Stimulated activated naive CD8-positive, alpha-beta T cell treated with anti-CD3 and anti-CD28 coated beads, Interleukin-15, Interleukin-2, amounts not matched to agents 100 ng/mL and 50 ng/mL, for 24 hours (primary cell): ENCODE data around the gene EFCAB11.

Experiments
- H3K27ac Mint-ChIP-seq: one replicate; pipeline ENCODE4 v1.8.0; 2021; ENCODE audit warnings: mild to moderate bottlenecking, mixed read lengths
- H3K27me3 Mint-ChIP-seq: one replicate; pipeline ENCODE4 v1.8.0; 2021; ENCODE audit warnings: mixed read lengths
- H3K36me3 Mint-ChIP-seq: one replicate; pipeline ENCODE4 v1.8.0; 2021; ENCODE audit warnings: low read depth, mixed read lengths
- H3K4me1 Mint-ChIP-seq: one replicate; pipeline ENCODE4 v1.8.0; 2021; ENCODE audit warnings: low read depth, mixed read lengths
- H3K4me3 Mint-ChIP-seq: one replicate; pipeline ENCODE4 v1.8.0; 2021; ENCODE audit warnings: mild to moderate bottlenecking, mixed read lengths
- H3K9me3 Mint-ChIP-seq: one replicate; pipeline ENCODE4 v1.8.0; 2021; ENCODE audit warnings: mixed read lengths

EFCAB11 gene

GRCh38 chr14:89965839-89966238 lies 11.3 kb upstream of the EFCAB11 start:
- Mint-ChIP-seq H3K4me3 (no peak overlapping the region), H3K4me1 (peaks cover 30% of the 10 kb centered on the region), H3K27ac (no peak overlapping the region), H3K36me3 (peaks cover 87% of the 10 kb centered on the region), H3K27me3 (no peaks in the 10 kb centered on the region), H3K9me3 (no peaks in the 10 kb centered on the region)

DNA sequence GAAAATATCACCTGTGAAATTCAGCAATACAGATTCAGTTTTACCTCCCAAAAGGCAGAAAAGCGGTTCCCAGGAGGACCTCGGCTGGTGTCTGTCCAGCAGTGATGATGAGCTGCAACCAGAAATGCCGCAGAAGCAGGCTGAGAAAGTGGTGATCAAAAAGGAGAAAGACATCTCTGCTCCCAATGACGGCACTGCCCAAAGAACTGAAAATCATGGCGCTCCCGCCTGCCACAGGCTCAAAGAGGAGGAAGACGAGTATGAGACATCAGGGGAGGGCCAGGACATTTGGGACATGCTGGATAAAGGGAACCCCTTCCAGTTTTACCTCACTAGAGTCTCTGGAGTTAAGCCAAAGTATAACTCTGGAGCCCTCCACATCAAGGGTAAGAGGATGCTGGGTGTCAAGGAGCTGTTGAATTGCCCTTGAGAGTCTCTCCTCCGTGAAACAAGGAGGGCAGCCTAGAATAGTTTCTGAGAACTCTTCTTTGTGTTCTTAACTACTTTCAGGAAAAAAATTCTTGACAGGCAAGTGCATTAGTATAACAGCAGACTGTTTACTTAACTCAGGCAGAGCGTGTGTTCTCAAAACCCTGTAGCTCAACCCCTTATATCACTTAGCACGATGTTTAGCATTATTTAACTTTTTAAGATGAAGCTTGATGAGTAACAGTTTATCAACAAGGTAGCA lies 8.9 kb upstream of the EFCAB11 start:
- no peak overlapping the region for H3K4me3 Mint-ChIP-seq
- peaks cover 54% of the 10 kb centered on the region for H3K4me1 Mint-ChIP-seq
- no peaks in the 10 kb centered on the region for H3K27me3 Mint-ChIP-seq
- no peak overlapping the region for H3K27ac Mint-ChIP-seq
- H3K9me3 Mint-ChIP-seq = no peaks in the 10 kb centered on the region
- H3K36me3 Mint-ChIP-seq = peaks cover 85% of the 10 kb centered on the region

GRCh38 chr14:89960914-89961313 lies 6.4 kb upstream of the EFCAB11 start:
- peak overlapping the region; percentile 69 for H3K4me3 Mint-ChIP-seq
- H3K27me3 Mint-ChIP-seq = no peaks in the 10 kb centered on the region
- H3K4me1 Mint-ChIP-seq = peaks cover 75% of the 10 kb centered on the region
- peak overlapping the region; percentile 88 for H3K27ac Mint-ChIP-seq
- peaks cover 5% of the 10 kb centered on the region for H3K9me3 Mint-ChIP-seq
- H3K36me3 Mint-ChIP-seq = peaks cover 86% of the 10 kb centered on the region

DNA sequence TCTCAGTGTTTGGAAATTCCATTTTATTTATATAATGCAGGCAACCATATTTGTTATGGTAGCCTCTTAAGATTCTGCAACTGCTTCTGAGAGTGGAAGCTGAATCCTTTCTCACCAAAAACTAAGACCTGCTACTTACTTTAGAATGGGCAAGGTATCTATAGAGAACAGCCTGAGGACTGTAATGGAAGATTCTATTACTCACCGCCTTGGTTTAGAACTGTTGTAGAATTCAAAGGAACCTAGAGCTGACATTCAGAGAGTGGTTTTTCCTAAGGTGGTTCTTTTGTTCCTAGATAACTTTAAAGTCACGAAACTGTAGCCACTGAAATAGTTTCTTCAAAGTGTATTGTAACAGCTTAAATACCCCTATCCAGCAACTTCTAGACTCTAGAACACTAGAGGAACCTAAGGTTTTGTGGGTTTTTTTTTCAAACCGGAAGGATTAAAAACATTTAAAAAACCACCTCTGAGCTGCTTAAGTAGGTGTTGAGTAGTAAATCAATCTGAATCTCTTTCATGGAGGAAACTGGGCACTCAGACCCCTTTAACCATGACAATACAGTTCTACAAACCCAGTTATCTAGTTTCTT lies 5.4 kb upstream of the EFCAB11 start:
- peaks cover 70% of the 10 kb centered on the region for H3K4me1 Mint-ChIP-seq
- H3K36me3 Mint-ChIP-seq = peaks cover 79% of the 10 kb centered on the region
- H3K27me3 Mint-ChIP-seq = no peaks in the 10 kb centered on the region
- peak overlapping the region; percentile 69 for H3K4me3 Mint-ChIP-seq
- H3K9me3 Mint-ChIP-seq = peaks cover 5% of the 10 kb centered on the region
- H3K27ac Mint-ChIP-seq = peak overlapping the region; percentile 88

DNA sequence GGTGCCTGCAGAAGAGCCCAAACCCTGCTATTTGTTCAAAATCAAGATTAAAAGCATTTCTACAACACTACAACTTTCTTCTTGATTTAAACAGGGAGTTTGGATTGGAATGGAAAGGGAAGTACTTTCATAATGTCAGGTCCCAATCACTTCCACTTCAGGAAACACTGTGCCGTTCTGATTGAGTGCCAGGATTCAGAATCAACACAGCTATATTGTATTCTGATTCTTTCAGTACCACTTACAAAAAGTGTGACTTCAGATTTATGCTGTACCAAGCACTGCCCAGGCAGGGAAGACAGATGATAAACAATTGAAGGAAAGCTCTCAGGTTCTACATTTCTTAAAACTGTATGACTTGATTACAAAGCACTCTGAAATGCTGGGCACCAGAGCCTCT lies 4.4 kb upstream of the EFCAB11 start:
- peaks cover 5% of the 10 kb centered on the region for H3K9me3 Mint-ChIP-seq
- H3K27ac Mint-ChIP-seq = peak overlapping the region; percentile 88
- peaks cover 73% of the 10 kb centered on the region for H3K4me1 Mint-ChIP-seq
- no peaks in the 10 kb centered on the region for H3K27me3 Mint-ChIP-seq
- peak overlapping the region; percentile 32 for H3K4me3 Mint-ChIP-seq
- H3K36me3 Mint-ChIP-seq = peaks cover 70% of the 10 kb centered on the region

DNA sequence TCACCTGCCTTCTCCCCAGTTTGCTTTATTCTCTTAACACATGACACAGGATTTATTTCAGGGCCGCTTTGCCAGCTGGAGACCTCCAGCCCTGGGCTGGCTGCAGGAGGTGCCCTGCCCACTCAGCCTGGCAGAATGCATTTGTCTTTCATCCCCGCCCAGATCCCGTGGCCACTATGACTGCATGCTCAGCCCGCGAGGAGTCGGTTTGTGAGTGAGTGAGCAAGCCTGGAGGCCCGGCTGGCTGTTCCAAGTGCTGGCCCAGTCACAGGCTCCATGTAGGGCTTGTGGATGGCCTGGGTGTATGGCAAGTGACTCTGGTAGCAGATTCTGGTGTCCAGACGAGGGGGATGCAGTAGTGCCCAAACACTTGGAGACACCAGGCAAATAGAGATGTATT lies 3.3 kb upstream of the EFCAB11 start:
- peak overlapping the region; percentile 95 for H3K4me3 Mint-ChIP-seq
- H3K27ac Mint-ChIP-seq = peak overlapping the region; percentile 97
- peaks cover 72% of the 10 kb centered on the region for H3K4me1 Mint-ChIP-seq
- H3K9me3 Mint-ChIP-seq = peaks cover 5% of the 10 kb centered on the region
- no peaks in the 10 kb centered on the region for H3K27me3 Mint-ChIP-seq
- H3K36me3 Mint-ChIP-seq = peaks cover 58% of the 10 kb centered on the region

DNA sequence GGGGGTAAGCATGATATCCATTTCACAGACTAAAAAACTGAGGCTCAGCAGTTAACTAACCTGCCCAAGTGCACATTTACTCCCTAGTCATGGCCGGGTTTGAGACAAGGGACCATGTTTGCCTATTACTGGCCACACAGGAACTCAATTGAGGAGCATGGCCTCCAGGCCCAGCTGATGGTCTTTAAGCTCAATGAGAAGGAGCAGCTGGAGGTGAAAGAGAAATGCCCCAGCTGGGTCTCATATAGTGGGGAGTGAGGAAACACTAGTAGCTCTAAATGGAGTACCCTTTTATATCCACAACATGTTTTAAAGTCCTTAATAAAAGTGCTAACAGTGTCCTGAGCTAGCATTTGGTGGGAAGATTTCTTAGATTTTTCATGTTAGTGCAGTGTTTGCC lies 2.8 kb upstream of the EFCAB11 start:
- no peaks in the 10 kb centered on the region for H3K27me3 Mint-ChIP-seq
- peaks cover 72% of the 10 kb centered on the region for H3K4me1 Mint-ChIP-seq
- peaks cover 5% of the 10 kb centered on the region for H3K9me3 Mint-ChIP-seq
- H3K36me3 Mint-ChIP-seq = peaks cover 54% of the 10 kb centered on the region
- peak overlapping the region; percentile 95 for H3K4me3 Mint-ChIP-seq
- peak overlapping the region; percentile 97 for H3K27ac Mint-ChIP-seq

DNA sequence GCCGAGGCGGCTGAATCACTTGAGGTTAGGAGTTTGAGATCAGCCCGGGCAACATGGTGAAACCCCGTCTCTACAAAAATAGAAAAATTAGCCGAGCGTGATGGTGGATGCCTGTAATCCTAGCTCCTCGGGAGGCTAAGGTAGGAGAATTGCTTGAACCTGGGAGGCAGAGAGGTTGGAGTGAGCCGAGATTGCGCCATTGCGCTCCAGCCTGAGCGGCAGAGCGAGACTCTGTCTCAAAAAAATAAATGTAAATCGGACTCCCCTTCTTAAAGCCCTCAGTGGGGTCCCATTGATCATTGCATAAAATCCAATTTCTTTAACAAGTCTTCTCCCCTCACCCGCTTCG lies 2.1 kb upstream of the EFCAB11 start:
- H3K27ac Mint-ChIP-seq = peak overlapping the region; percentile 97
- peaks cover 5% of the 10 kb centered on the region for H3K9me3 Mint-ChIP-seq
- peak overlapping the region; percentile 95 for H3K4me3 Mint-ChIP-seq
- no peaks in the 10 kb centered on the region for H3K27me3 Mint-ChIP-seq
- peaks cover 69% of the 10 kb centered on the region for H3K4me1 Mint-ChIP-seq
- peaks cover 46% of the 10 kb centered on the region for H3K36me3 Mint-ChIP-seq

- Mint-ChIP-seq H3K36me3 (peaks cover 45% of the 10 kb centered on the region), H3K4me1 (peaks cover 63% of the 10 kb centered on the region), H3K27me3 (no peaks in the 10 kb centered on the region)
Measured at GRCh38 chr14:89955745-89956660, 1.5 kb upstream of the EFCAB11 start, which contains the start of gene TDP1. Gene TDP1 (plus strand): TSS chr14:89955927. CDS start chr14:89963115, 7,188 bp downstream.

GRCh38 chr14:89955022-89955744 lies 653 bp upstream of the EFCAB11 start:
- peaks cover 41% of the 10 kb centered on the region for H3K36me3 Mint-ChIP-seq
- H3K4me3 Mint-ChIP-seq = peak overlapping the region; percentile 97
- H3K27me3 Mint-ChIP-seq = no peaks in the 10 kb centered on the region
- peaks cover 5% of the 10 kb centered on the region for H3K9me3 Mint-ChIP-seq
- H3K4me1 Mint-ChIP-seq = peaks cover 54% of the 10 kb centered on the region
- H3K27ac Mint-ChIP-seq = peak overlapping the region; percentile 93

More at GRCh38 chr14:89955745-89956660, 1.5 kb upstream of the EFCAB11 start, which contains the start of gene TDP1:
- peak within 1 kb of the TSS; percentile 97 for H3K4me3 Mint-ChIP-seq
- H3K27ac Mint-ChIP-seq = peak within 1 kb of the TSS; percentile 97
- peaks cover 5% of the 10 kb centered on the region for H3K9me3 Mint-ChIP-seq

- Mint-ChIP-seq H3K27me3 (no peaks in the 10 kb centered on the region), H3K4me1 (peaks cover 39% of the 10 kb centered on the region), H3K9me3 (peaks cover 5% of the 10 kb centered on the region), H3K36me3 (peaks cover 34% of the 10 kb centered on the region), H3K4me3 (peak overlapping the region; percentile 97), H3K27ac (no peak overlapping the region)
Measured at GRCh38 chr14:89953602-89954001, 928 bp downstream of the EFCAB11 start.

GRCh38 chr14:89952576-89952975 lies 2.0 kb downstream of the EFCAB11 start:
- Mint-ChIP-seq H3K4me3 (no peak overlapping the region), H3K27me3 (no peaks in the 10 kb centered on the region), H3K27ac (no peak overlapping the region), H3K36me3 (peaks cover 28% of the 10 kb centered on the region), H3K9me3 (peaks cover 3% of the 10 kb centered on the region), H3K4me1 (peaks cover 30% of the 10 kb centered on the region)

DNA sequence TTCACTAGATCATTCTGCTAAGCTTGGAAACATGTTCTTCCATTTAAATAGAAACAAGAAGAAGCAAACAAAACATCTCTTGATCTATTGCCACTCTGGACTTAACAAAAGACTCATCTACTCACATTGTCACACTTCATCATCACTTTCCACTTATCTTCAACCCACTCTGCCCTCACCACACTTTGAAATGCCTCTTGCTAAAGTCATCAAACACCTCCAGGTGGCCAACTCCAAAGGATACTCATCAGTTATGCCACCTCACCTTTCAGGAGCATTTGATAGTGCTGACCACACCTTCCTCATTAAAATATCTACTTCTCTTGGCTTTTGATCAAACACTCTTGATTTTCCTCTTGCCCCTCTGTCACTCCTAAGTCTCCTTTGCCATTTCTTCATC lies 7.2 kb downstream of the EFCAB11 start:
- Mint-ChIP-seq H3K9me3 (no peaks in the 10 kb centered on the region), H3K4me3 (no peak overlapping the region), H3K36me3 (peaks cover 18% of the 10 kb centered on the region), H3K27ac (peak overlapping the region; percentile 66), H3K4me1 (peaks cover 13% of the 10 kb centered on the region), H3K27me3 (no peaks in the 10 kb centered on the region)

GRCh38 chr14:89941830-89942377 lies 12.6 kb downstream of the EFCAB11 start:
- no peak overlapping the region for H3K4me3 Mint-ChIP-seq
- H3K4me1 Mint-ChIP-seq = peaks cover 15% of the 10 kb centered on the region
- H3K36me3 Mint-ChIP-seq = peaks cover 3% of the 10 kb centered on the region
- peak overlapping the region; percentile 37 for H3K27ac Mint-ChIP-seq
- no peaks in the 10 kb centered on the region for H3K27me3 Mint-ChIP-seq
- H3K9me3 Mint-ChIP-seq = no peaks in the 10 kb centered on the region
